Measurements from ENCODE around the gene DCLK1.

Gene DCLK1

DNA sequence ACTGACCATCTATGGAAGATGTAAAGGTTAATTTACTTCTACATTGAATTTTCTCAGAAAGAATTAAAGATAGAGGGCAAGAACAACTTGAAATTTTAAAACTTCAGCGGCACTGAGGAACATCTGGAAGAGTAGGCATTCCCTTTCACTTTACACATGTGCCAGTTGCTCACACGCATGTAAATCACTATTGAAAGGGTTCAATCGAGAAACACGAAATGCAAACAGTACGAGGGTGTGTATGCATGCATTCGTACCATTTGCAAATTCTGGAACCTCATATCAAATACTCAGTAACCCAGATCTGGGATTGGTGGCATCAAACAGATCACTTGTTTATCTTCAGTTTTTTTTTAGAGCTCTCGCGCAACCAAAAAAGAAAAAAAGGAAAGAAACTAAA is 339.2 kb downstream of the DCLK1 start:
- no peaks in the 10 kb centered on the region for H3K36me3 ChIP-seq (ENCODE audit: control insufficient read depth, insufficient read depth, low read length)
- WGBS, 2 experiments (ENCODE audit: insufficient coverage in 2 of 2), result 91 to 93% methylated on average over 6 of the region's 8 CpGs
- H3K27ac ChIP-seq (ENCODE audit: low read depth, low read length, severe bottlenecking), result no peak overlapping the region
- no peaks in the 10 kb centered on the region for H3K9me3 ChIP-seq (ENCODE audit: control insufficient read depth, low read length)
- H3K4me3 ChIP-seq (ENCODE audit: extremely low read depth, insufficient read depth, low read length, poor library complexity, severe bottlenecking), result no peak overlapping the region
- H3K4me1 ChIP-seq (ENCODE audit: control insufficient read depth, insufficient read depth, low read length, poor library complexity, severe bottlenecking), result no peaks in the 10 kb centered on the region

DNA sequence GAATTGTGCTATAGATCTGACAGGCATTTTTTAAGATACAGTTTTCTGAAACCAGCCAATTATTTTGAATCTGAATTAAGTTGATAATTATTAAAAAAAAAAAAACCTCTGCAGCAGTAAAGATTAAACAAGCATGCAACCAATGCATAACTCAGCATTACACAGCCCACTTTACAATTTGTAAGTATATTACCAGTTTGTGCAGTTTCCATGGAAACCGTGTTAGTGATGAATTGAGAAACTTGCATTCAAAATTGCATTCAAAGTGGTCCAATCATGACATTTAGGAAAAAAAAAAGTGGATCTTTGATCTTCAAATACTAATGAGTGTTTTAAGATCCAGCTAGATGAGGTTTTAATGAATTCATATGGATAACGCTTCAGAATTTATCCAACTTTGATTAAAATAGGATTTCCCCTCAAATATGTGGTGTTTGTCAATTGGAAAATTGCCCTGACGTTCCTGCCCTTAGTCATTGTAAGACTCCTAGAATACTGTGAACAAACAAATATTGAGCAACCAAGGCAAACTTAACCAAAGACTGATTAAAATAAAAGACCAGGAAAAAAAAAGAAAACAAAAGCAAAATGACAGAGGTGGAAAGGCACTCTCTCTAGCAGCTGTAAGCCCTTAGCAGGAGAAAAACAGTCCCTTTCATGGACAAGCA is 339.9 kb downstream of the DCLK1 start:
- no peak overlapping the region for H3K4me3 ChIP-seq (ENCODE audit: extremely low read depth, insufficient read depth, low read length, poor library complexity, severe bottlenecking)
- no peaks in the 10 kb centered on the region for H3K4me1 ChIP-seq (ENCODE audit: control insufficient read depth, insufficient read depth, low read length, poor library complexity, severe bottlenecking)
- no peak overlapping the region for H3K27ac ChIP-seq (ENCODE audit: low read depth, low read length, severe bottlenecking)
- H3K36me3 ChIP-seq (ENCODE audit: control insufficient read depth, insufficient read depth, low read length), result no peaks in the 10 kb centered on the region
- 81% methylated on average over 3 of the region's 3 CpGs; no CpG with 5 or more reads in 1 of the 2 experiments for WGBS, 2 experiments (ENCODE audit: insufficient coverage in 2 of 2)
- H3K9me3 ChIP-seq (ENCODE audit: control insufficient read depth, low read length), result no peaks in the 10 kb centered on the region

DNA sequence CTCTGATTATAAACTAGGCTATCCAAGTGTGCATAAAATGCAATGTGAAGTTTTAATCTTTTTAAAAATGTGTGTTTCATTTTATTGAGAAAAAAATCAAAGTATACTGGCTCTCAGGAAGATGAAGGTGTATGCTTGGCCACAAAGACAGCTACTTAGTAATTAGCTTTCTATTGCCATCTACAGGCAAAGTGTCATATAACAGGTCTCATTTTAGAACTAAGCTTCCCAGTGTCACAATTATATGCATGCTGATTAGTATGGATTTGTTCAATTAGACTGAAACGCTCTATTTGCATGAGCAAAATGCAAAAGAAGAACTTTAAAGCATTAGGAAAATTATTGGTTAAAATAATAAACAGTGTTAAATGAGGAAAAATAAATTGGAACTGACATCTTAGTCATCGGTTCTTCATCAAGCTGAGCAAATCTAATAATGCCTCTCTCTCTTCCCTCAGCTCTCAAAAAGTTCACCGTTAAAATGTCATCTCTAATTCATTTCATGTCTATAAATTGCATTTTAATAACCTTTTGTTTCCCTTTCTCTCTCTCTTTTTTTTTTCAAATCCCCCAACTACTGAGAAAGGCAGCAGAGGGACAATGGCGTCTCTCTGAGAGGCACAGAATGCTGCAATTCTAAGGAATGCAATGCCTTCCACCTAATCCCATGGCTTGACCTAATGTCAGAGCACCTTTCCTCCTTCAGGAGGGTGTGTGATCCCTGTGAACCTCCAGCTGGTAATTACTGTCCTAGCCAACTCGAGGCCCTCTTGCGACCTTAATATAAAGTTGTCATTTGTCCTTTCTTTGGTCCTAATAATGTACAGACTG is 341.6 kb downstream of the DCLK1 start:
- Histone ChIP-seq H3K4me3 (ENCODE audit: extremely low read depth, insufficient read depth, low read length, poor library complexity, severe bottlenecking) (no peak overlapping the region), H3K4me1 (ENCODE audit: control insufficient read depth, insufficient read depth, low read length, poor library complexity, severe bottlenecking) (peaks cover 5% of the 10 kb centered on the region), H3K27ac (ENCODE audit: low read depth, low read length, severe bottlenecking) (no peak overlapping the region), H3K36me3 (ENCODE audit: control insufficient read depth, insufficient read depth, low read length) (no peaks in the 10 kb centered on the region), H3K9me3 (ENCODE audit: control insufficient read depth, low read length) (no peaks in the 10 kb centered on the region)
- WGBS, 2 experiments (ENCODE audit: insufficient coverage in 2 of 2), result 62 to 66% methylated on average over 4 of the region's 6 CpGs

DNA sequence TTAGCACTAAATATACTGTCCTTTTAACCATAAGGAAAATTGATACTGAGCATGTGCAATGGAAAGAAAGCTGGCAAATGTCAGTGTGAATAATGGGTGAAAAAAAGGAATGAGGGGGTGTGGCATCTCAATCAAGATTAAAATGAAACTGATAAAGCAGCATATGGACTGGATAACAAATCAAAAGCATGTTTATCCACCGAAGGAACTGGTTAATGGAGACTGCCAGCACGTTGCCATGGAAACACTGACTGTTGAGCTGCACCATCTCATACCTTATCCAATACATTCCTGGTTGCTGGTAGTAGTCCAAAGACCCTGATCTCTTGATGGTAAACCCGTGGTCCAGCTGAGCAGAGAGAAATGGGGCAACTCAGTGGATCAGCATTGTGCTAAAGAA is 343.2 kb downstream of the DCLK1 start:
- Histone ChIP-seq H3K9me3 (ENCODE audit: control insufficient read depth, low read length) (no peaks in the 10 kb centered on the region), H3K36me3 (ENCODE audit: control insufficient read depth, insufficient read depth, low read length) (no peaks in the 10 kb centered on the region), H3K4me3 (ENCODE audit: extremely low read depth, insufficient read depth, low read length, poor library complexity, severe bottlenecking) (no peak overlapping the region), H3K4me1 (ENCODE audit: control insufficient read depth, insufficient read depth, low read length, poor library complexity, severe bottlenecking) (peaks cover 5% of the 10 kb centered on the region), H3K27ac (ENCODE audit: low read depth, low read length, severe bottlenecking) (no peak overlapping the region)
- WGBS, 2 experiments (ENCODE audit: insufficient coverage in 2 of 2), result 80 to 89% methylated on average over 2 of the region's 3 CpGs

DNA sequence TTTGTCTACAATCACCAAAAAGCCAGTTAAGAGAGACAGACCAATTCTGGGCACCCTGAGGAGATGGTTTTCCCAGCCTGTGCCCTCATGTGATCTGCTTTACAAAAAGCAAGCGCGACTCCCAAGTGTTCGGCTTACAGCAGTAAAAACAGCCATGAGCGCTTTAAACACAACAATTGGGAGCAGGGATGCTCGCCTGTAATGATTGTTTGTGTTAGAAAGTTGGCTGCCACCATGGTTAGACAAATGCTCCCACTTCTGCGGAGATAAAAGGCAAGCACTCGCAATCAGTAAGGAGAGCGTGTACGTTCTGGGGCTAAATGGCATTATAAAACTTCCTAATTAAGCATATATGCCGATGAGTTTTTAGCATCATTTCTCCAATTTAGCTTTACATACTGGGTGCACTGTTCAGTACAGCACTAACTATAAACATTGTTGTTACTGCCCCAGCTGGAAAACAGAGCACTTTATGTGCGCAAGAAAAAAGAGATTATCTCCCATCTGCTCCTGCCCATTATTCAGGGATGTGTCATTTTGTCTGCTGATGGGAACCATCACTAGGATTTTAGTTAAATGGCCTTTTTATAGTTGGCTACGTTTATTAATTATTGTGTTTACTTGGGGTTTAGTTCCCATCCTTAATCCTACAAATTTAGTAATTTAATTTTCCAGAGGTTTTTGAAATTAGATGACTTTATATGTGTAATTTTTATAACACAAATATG is 345.4 kb downstream of the DCLK1 start:
- Histone ChIP-seq H3K4me3 (ENCODE audit: extremely low read depth, insufficient read depth, low read length, poor library complexity, severe bottlenecking) (no peak overlapping the region), H3K36me3 (ENCODE audit: control insufficient read depth, insufficient read depth, low read length) (no peaks in the 10 kb centered on the region), H3K9me3 (ENCODE audit: control insufficient read depth, low read length) (no peaks in the 10 kb centered on the region), H3K27ac (ENCODE audit: low read depth, low read length, severe bottlenecking) (no peak overlapping the region), H3K4me1 (ENCODE audit: control insufficient read depth, insufficient read depth, low read length, poor library complexity, severe bottlenecking) (peaks cover 5% of the 10 kb centered on the region)
- 94 to 96% methylated on average over 9 to 11 of the region's 12 CpGs for WGBS, 2 experiments (ENCODE audit: insufficient coverage in 2 of 2)

DNA sequence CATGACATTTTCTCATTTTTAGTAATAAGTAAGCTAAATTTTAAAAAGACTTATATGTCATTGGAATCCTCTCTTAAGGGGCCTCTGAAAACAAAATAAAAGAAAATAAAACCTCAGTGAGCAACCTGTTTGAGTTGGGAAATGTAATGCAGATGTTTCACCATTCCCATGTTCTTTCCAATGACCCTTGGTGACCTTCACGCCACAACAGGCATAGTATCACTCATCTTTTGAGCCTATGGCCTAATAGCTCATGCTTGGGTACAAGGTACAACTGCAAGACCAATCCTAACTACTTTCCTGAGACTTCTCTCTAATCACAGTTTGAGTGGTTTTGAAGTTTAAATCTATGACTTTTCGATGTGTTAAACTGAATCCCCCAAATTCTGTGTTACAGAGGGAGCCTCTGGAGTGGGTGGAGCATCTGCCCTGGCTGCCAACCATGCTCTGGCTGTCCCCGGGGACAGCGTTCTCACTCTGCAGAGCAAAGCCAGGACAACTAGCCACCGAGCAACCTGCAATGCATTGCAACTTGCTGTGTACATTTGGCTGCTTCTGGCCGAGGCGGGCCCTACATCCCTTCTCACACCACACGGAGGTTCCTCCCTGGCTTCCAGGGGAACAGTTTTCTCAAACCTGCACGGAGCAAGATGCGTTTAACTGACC is 346.8 kb downstream of the DCLK1 start:
- Histone ChIP-seq H3K27ac (ENCODE audit: low read depth, low read length, severe bottlenecking) (no peak overlapping the region), H3K4me1 (ENCODE audit: control insufficient read depth, insufficient read depth, low read length, poor library complexity, severe bottlenecking) (peaks cover 5% of the 10 kb centered on the region)
- 84 to 90% methylated on average over 7 to 10 of the region's 10 CpGs for WGBS, 2 experiments (ENCODE audit: insufficient coverage in 2 of 2)

DNA sequence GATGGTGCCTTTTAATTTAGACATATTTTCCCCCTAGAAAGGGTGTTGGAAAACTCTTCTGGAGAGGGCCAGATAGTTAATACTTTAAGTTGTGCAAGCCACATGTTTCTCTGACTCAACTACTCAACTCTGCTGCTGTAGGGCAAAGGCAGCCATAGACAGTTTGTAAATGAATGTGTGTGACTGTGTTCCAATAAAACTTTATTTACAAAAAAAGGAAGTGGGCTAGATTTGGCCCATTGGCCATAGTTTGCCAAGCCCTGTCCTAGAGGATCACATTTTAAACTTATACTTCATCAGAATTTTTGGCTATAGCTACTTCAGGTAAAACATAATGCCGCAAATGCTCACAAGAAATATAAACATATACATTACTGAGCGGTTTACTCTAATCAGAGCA is 348.4 kb downstream of the DCLK1 start:
- Histone ChIP-seq H3K9me3 (ENCODE audit: control insufficient read depth, low read length) (no peaks in the 10 kb centered on the region), H3K27ac (ENCODE audit: low read depth, low read length, severe bottlenecking) (no peak overlapping the region), H3K36me3 (ENCODE audit: control insufficient read depth, insufficient read depth, low read length) (no peaks in the 10 kb centered on the region), H3K4me3 (ENCODE audit: extremely low read depth, insufficient read depth, low read length, poor library complexity, severe bottlenecking) (no peak overlapping the region), H3K4me1 (ENCODE audit: control insufficient read depth, insufficient read depth, low read length, poor library complexity, severe bottlenecking) (peaks cover 5% of the 10 kb centered on the region)
- WGBS, 2 experiments (ENCODE audit: insufficient coverage in 2 of 2), result 100% methylated on average over 1 of the region's 2 CpGs; no CpG with 5 or more reads in 1 of the 2 experiments

More for the DNA sequence above, 346.8 kb downstream of the DCLK1 start:
- no peaks in the 10 kb centered on the region for H3K9me3 ChIP-seq (ENCODE audit: control insufficient read depth, low read length)
- H3K36me3 ChIP-seq (ENCODE audit: control insufficient read depth, insufficient read depth, low read length), result no peaks in the 10 kb centered on the region
- no peak overlapping the region for H3K4me3 ChIP-seq (ENCODE audit: extremely low read depth, insufficient read depth, low read length, poor library complexity, severe bottlenecking)

DNA sequence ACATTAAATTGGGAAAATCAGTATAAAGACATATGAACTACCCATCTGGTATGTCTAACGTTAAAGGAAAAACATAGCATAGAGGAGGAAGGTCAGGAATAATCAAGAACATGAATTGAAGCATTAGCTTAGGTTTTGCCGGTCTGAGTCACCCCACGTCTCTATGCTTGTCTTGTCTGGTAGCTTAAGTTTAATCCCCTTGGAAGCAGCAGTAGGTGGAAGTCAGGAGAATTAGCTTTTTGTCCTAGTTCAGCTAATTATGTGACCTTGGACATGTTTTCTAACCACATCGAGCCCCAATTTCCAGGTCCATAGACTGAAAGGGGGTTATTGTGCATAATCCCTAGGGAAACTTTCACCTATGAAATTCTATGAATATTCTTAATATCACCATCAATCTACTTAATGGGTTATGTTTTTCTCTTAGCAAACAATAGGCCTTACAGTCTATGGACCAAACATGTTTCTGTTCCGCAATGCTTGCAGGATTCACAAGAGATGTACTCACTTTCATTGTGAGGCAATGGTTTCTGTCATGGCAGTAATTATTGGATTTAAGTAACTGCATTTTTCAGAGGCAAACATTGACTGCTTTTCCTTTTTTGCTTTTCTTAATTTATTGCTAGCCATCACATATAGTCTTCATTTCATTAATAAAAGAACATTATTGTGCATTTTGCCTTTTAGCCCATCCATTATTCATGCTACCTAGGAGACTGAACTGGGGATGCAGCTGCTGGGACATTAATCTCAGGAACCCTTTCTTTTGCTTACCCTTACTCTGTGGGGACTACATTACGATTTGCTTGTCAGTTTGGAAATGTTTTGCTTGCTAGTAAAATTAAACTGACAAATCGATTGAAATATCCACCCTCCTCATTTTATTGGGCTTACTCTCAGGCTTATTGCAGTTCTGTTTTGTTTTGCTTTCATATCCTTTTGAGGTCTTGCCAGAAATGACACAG is 349.9 kb downstream of the DCLK1 start:
- no peak overlapping the region for H3K27ac ChIP-seq (ENCODE audit: low read depth, low read length, severe bottlenecking)
- H3K36me3 ChIP-seq (ENCODE audit: control insufficient read depth, insufficient read depth, low read length), result no peaks in the 10 kb centered on the region
- H3K4me3 ChIP-seq (ENCODE audit: extremely low read depth, insufficient read depth, low read length, poor library complexity, severe bottlenecking), result no peak overlapping the region
- no peaks in the 10 kb centered on the region for H3K9me3 ChIP-seq (ENCODE audit: control insufficient read depth, low read length)
- H3K4me1 ChIP-seq (ENCODE audit: control insufficient read depth, insufficient read depth, low read length, poor library complexity, severe bottlenecking), result peaks cover 5% of the 10 kb centered on the region
- 86 to 89% methylated on average over 4 to 7 of the region's 7 CpGs for WGBS, 2 experiments (ENCODE audit: insufficient coverage in 2 of 2)

DNA sequence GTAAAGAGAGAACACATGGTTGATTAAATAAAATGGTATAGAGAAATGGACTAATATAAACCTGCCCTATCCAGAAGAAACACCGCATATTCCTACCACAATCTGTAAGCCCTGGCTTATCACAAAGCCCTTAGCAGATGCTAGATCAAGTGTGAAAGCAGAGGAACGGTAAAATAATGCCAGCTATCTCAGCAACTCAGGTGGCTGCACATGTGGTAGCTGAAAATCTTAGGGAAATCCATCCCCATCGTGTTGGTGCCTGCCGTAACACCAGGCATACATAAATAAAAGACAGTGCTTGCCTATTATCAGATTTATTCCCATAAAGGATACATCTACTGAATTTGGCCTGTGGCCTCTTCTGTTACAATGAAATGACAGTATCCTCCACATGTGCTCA is 350.6 kb downstream of the DCLK1 start:
- no peaks in the 10 kb centered on the region for H3K36me3 ChIP-seq (ENCODE audit: control insufficient read depth, insufficient read depth, low read length)
- H3K27ac ChIP-seq (ENCODE audit: low read depth, low read length, severe bottlenecking), result no peak overlapping the region
- no peak overlapping the region for H3K4me3 ChIP-seq (ENCODE audit: extremely low read depth, insufficient read depth, low read length, poor library complexity, severe bottlenecking)
- WGBS, 2 experiments (ENCODE audit: insufficient coverage in 2 of 2), result 83 to 97% methylated on average over 1 to 3 of the region's 4 CpGs
- H3K4me1 ChIP-seq (ENCODE audit: control insufficient read depth, insufficient read depth, low read length, poor library complexity, severe bottlenecking), result peaks cover 2% of the 10 kb centered on the region
- H3K9me3 ChIP-seq (ENCODE audit: control insufficient read depth, low read length), result no peaks in the 10 kb centered on the region
